Duodenal mucosa (tissue), 2 donors: Measurements from ENCODE around the gene CAMK1D.

Source experiments
- H3K27ac ChIP-seq: one replicate; pipeline ENCODE4 v1.7.0; 2013; ENCODE audit warnings: low read depth, low read length
- H3K27me3 ChIP-seq, 2 donors: one replicate each; pipeline ENCODE4 v1.7.0; 2013; ENCODE audit warnings: low read length in 2 of 2, control low read depth in 1 of 2; ENCODE audit not compliant: insufficient read depth in 2 of 2, control insufficient read depth in 1 of 2
- H3K36me3 ChIP-seq, 2 donors: one replicate each; pipeline ENCODE4 v1.7.0; 2013; ENCODE audit warnings: low read length in 2 of 2, control low read depth in 1 of 2; ENCODE audit not compliant: insufficient read depth in 2 of 2, control insufficient read depth in 1 of 2
- H3K4me1 ChIP-seq, 2 donors: one replicate each; pipeline ENCODE4 v1.7.0; 2013; ENCODE audit warnings: low read length in 2 of 2, control low read depth in 1 of 2; ENCODE audit not compliant: insufficient read depth in 2 of 2, control insufficient read depth in 1 of 2
- H3K4me3 ChIP-seq, 2 donors: one replicate each; pipeline ENCODE4 v1.7.0; 2013; ENCODE audit warnings: low read length in 2 of 2, low read depth in 1 of 2
- H3K9ac ChIP-seq, 2 donors: one replicate each; pipeline ENCODE4 v1.7.0; 2013; ENCODE audit warnings: low read length in 2 of 2, low read depth in 1 of 2
- H3K9me3 ChIP-seq, 2 donors: one replicate each; pipeline ENCODE4 v1.7.0; 2013; ENCODE audit warnings: low read length in 2 of 2, control low read depth in 1 of 2; ENCODE audit not compliant: control insufficient read depth in 1 of 2

The CAMK1D gene

DNA sequence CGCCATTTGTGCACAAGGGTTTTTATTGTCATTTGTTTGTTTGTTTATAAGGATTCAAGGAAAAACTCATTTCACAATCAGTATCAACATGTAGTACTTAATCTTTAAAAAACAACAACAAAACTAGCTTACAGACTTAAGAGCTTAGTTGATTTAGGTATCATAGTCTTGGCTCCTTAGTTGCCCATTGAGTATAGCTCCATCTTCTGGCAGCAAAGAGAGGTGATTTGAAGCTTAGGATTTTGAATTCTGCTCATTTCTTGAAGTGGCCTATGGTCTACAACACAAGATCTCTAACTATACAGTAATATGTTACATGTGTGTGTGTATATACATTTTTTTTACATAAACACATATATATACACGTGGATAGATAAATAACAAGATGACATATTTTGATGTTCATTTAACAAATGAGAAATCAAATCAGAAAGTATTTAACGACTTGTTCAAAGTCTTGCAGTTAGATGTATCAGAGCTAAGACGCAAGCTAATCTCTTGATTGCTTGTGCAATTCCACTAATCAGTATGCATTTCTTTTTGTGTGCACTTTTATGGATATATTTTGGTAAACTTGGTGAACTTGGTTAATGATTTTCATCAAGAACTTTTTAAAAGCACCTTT, 307.3 kb downstream of the CAMK1D start:
- no peaks in the 10 kb centered on the region for H3K36me3 ChIP-seq
- H3K27me3 ChIP-seq: no peaks in the 10 kb centered on the region
- H3K9me3 ChIP-seq: no peaks in the 10 kb centered on the region
- H3K4me3 ChIP-seq: no peak overlapping the region
- no peak overlapping the region for H3K27ac ChIP-seq
- no peaks in the 10 kb centered on the region for H3K4me1 ChIP-seq
- no peak overlapping the region for H3K9ac ChIP-seq

- H3K4me1 ChIP-seq: no peaks in the 10 kb centered on the region
- no peaks in the 10 kb centered on the region for H3K27me3 ChIP-seq
- no peaks in the 10 kb centered on the region for H3K9me3 ChIP-seq
- no peak overlapping the region for H3K9ac ChIP-seq
- no peaks in the 10 kb centered on the region for H3K36me3 ChIP-seq
- H3K4me3 ChIP-seq: no peak overlapping the region
- H3K27ac ChIP-seq: no peak overlapping the region
Observed at GRCh38 chr10:12657489-12657888, 308.1 kb downstream of the CAMK1D start.

GRCh38 chr10:12658526-12658925, 309.2 kb downstream of the CAMK1D start:
- H3K9me3 ChIP-seq: no peaks in the 10 kb centered on the region
- no peaks in the 10 kb centered on the region for H3K4me1 ChIP-seq
- no peak overlapping the region for H3K9ac ChIP-seq
- H3K36me3 ChIP-seq: no peaks in the 10 kb centered on the region
- H3K27me3 ChIP-seq: no peaks in the 10 kb centered on the region
- no peak overlapping the region for H3K4me3 ChIP-seq
- no peak overlapping the region for H3K27ac ChIP-seq

- Histone ChIP-seq H3K27me3 (no peaks in the 10 kb centered on the region), H3K9me3 (no peaks in the 10 kb centered on the region), H3K4me1 (no peaks in the 10 kb centered on the region), H3K9ac (no peak overlapping the region), H3K36me3 (no peaks in the 10 kb centered on the region), H3K27ac (no peak overlapping the region), H3K4me3 (no peak overlapping the region)
Observed at GRCh38 chr10:12659706-12660105, 310.4 kb downstream of the CAMK1D start.

DNA sequence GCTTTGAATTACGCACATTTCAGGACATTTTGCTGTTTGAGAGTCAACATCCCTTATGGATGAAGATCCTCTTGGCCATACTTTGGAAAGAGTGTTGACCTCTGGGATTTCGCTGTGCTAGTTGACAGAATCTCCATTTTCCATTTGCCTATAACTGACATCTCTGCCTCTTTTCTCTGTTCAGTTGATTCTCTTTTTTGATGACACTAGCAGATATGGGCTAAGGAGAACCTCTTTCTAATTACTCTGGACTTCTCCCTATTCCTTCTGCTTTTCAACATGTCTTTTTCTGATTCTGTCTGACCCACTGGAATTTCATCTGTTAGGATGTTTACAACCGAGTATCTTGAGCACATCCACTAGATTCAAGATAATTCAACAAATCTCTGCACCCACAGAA, 311.5 kb downstream of the CAMK1D start:
- Histone ChIP-seq H3K27ac (no peak overlapping the region), H3K9ac (no peak overlapping the region)

DNA sequence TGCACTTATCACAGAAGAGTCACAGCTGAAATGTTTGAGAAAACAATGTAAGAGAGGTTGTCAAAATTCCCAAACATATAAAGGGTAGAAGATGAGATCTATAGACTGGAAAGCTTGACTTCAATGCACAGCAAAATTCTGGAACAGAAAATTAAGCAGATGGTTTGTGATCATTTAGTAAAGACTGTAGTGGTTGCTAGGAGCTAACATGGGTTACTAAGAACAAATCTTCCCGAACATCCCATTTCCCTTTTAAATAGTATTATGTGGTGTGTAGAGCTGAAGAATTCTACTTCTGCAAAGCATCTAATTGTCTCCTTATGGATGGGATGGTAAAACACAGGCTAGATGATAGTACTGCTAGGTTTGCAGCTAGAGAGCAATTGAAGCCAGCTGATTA, 312.3 kb downstream of the CAMK1D start:
- Histone ChIP-seq H3K9ac (no peak overlapping the region), H3K4me3 (no peak overlapping the region)

More for the DNA sequence above, 311.5 kb downstream of the CAMK1D start:
- no peaks in the 10 kb centered on the region for H3K27me3 ChIP-seq
- H3K4me3 ChIP-seq: no peak overlapping the region
- H3K36me3 ChIP-seq: no peaks in the 10 kb centered on the region
- H3K9me3 ChIP-seq: no peaks in the 10 kb centered on the region
- no peaks in the 10 kb centered on the region for H3K4me1 ChIP-seq

DNA sequence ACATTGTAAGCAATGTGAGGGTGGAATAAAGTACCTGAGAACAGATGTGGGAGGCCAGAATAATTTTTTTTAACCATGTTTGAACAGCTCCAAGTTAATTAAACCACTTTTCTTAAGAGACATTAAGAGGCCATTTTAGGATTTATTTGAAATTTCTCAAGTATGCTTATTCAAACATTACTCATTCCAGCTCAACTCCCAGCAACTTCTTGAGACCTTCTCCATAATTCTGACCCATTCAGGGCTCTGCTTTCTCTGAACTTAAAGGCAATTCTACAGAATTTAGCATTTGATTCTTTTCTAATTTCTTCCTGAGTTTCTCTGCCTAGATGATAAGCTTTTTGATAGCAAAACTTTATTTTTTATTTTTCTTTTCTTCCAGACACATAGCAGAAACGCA, 314.5 kb downstream of the CAMK1D start:
- Histone ChIP-seq H3K9ac (no peak overlapping the region), H3K4me1 (no peaks in the 10 kb centered on the region), H3K9me3 (no peaks in the 10 kb centered on the region), H3K27me3 (no peaks in the 10 kb centered on the region), H3K4me3 (no peak overlapping the region), H3K27ac (no peak overlapping the region), H3K36me3 (no peaks in the 10 kb centered on the region)

More for the DNA sequence above, 312.3 kb downstream of the CAMK1D start:
- Histone ChIP-seq H3K27me3 (no peaks in the 10 kb centered on the region), H3K27ac (no peak overlapping the region), H3K9me3 (no peaks in the 10 kb centered on the region), H3K36me3 (no peaks in the 10 kb centered on the region), H3K4me1 (no peaks in the 10 kb centered on the region)

DNA sequence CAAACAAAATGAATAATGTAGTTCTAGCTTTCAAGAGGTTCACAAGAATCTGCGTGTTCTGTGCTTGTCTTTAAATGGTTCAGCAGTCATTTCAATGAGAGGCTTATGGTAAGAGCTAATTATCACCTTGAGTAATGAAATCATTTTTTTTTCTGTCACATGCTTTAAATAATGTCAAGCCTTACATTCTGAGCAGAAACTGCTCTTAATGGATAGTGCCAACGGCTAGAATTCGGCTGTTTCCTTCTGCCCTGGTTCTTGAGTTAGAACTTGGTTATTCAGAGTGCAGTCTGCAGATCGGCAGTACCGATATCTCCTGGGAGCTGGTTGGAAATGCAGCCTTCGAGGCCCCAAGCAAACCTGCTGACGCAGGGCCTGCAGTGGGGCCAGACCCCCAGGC, 316.2 kb downstream of the CAMK1D start:
- Histone ChIP-seq H3K36me3 (no peaks in the 10 kb centered on the region), H3K27ac (no peak overlapping the region), H3K9me3 (no peaks in the 10 kb centered on the region), H3K4me1 (no peaks in the 10 kb centered on the region), H3K4me3 (no peak overlapping the region), H3K27me3 (no peaks in the 10 kb centered on the region), H3K9ac (no peak overlapping the region)

DNA sequence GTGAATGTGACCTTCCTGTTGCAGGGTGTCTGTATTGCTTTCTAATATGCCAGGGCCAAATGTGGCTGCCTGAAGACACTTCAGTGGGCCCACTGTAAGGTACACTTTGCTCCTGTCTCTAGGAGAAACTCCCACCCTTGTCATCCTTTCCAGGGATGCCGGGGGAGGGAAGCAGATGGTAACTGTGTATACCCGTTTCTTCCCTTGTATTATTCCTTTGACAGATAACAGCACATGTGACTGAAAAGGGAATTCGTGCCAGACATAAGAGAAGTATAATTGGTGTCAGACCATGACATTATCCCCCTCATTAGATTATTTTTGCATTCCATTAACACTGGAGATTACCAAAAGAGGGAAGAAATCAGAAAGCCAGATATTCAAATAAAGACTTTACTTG, 317.7 kb downstream of the CAMK1D start:
- H3K9me3 ChIP-seq: no peaks in the 10 kb centered on the region
- no peak overlapping the region for H3K9ac ChIP-seq
- no peaks in the 10 kb centered on the region for H3K4me1 ChIP-seq
- H3K4me3 ChIP-seq: no peak overlapping the region
- H3K36me3 ChIP-seq: no peaks in the 10 kb centered on the region
- H3K27ac ChIP-seq: no peak overlapping the region
- no peaks in the 10 kb centered on the region for H3K27me3 ChIP-seq

- no peak overlapping the region for H3K4me3 ChIP-seq
- no peaks in the 10 kb centered on the region for H3K36me3 ChIP-seq
- H3K9ac ChIP-seq: no peak overlapping the region
- no peaks in the 10 kb centered on the region for H3K9me3 ChIP-seq
- H3K27ac ChIP-seq: no peak overlapping the region
- no peaks in the 10 kb centered on the region for H3K27me3 ChIP-seq
- H3K4me1 ChIP-seq: no peaks in the 10 kb centered on the region
Observed at GRCh38 chr10:12668634-12669033, 319.3 kb downstream of the CAMK1D start.

DNA sequence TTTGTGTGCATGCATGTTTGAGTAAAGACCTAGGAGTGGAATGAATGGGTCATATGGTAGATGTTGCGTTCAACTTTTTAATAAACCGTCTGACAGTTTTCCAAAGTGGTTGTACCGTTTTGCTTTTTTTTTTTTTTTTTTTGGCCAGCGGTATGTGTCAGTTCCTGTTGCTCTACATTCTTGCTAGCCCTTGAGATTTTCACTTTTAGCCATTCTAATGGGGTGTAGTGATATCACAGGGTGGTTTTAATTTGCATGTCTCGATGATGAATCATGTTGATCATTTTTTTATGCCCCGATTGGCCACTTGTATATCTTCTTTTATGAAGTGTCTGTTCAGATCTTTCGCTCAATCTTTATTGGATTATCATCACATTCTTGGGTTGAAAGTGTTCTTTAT, 320.7 kb downstream of the CAMK1D start:
- H3K9me3 ChIP-seq: no peaks in the 10 kb centered on the region
- no peaks in the 10 kb centered on the region for H3K4me1 ChIP-seq
- no peak overlapping the region for H3K27ac ChIP-seq
- H3K27me3 ChIP-seq: no peaks in the 10 kb centered on the region
- no peak overlapping the region for H3K4me3 ChIP-seq
- no peak overlapping the region for H3K9ac ChIP-seq
- no peaks in the 10 kb centered on the region for H3K36me3 ChIP-seq
